ENCODE measurements around the gene TCTN1.

- TF ChIP-seq EZH2 (IDR thresholded peaks at IDR 0.05; ENCODE audit: borderline replicate concordance, low read depth, low read length, severe bottlenecking), result no peak
- TF ChIP-seq POLR2AphosphoS5 (IDR thresholded peaks at IDR 0.05; ENCODE audit: insufficient read depth, low read depth, low read length), result no peak
- no peak for TF ChIP-seq CTCF (IDR thresholded peaks at IDR 0.05; ENCODE audit: extremely low read depth in 1 of 2, insufficient read depth in 1 of 2, low read depth in 1 of 2, low read length in 2 of 2)
- TF ChIP-seq POLR2A (IDR thresholded peaks at IDR 0.05; ENCODE audit: low read depth, low read length), result no peak
- TF ChIP-seq MAX (IDR thresholded peaks at IDR 0.05; ENCODE audit: insufficient read depth, insufficient read length), result no peak
- no peak for TF ChIP-seq FOS (IDR thresholded peaks at IDR 0.05; ENCODE audit: borderline replicate concordance, insufficient read depth, low read length)
- TF ChIP-seq GATA2 (IDR thresholded peaks at IDR 0.05; ENCODE audit: insufficient read depth, insufficient read length, low read depth, low read length), result no peak
Measured at GRCh38 chr12:110627500-110628195, 13.7 kb downstream of the TCTN1 start.
